22Rv1 (cell line): ENCODE measurements around the gene FAF1.

ENCODE experiments used
- CTCF ChIP-seq: fragments of 450-650 bp; IDR thresholded peaks from 2 replicates; pipeline ENCODE4 v1.5.1; 2017; ENCODE audit warnings: mild to moderate bottlenecking
- ZFX ChIP-seq: fragments of 450-650 bp; IDR thresholded peaks from 2 replicates; pipeline ENCODE4 v1.6.1; 2017; ENCODE audit warnings: antibody characterized with exemption, borderline replicate concordance

GRCh38 chr1:50827546-50827945 is 132.5 kb downstream of the FAF1 start:
- no peak for TF ChIP-seq CTCF
- TF ChIP-seq ZFX: no peak
